Stomach (tissue), 4 donors: ENCODE results near the gene TLE2.
A peak's percentile ranks its signal among the peaks of the same experiment; 100 is the strongest.

Experiments used
- CTCF ChIP-seq, 7 experiments: fragments of 450-650 bp in 4 of 7; fragments of 200-600 bp in 3 of 7; sonication (generic) in 3 of 7; IDR thresholded peaks; one replicate each; pipeline ENCODE4 v1.5.1; 2016 to 2019; ENCODE audit warnings: antibody characterized with exemption in 7 of 7, control low read depth in 2 of 7, mild to moderate bottlenecking in 1 of 7
- POLR2AphosphoS5 ChIP-seq, 3 donors: sonication (generic); formaldehyde crosslinking; IDR thresholded peaks; one replicate each; pipeline ENCODE4 v1.6.1; 2016; ENCODE audit warnings: antibody characterized with exemption in 3 of 3

- TF ChIP-seq CTCF (IDR thresholded peaks at IDR 0.05) (no peak), POLR2AphosphoS5 (IDR thresholded peaks at IDR 0.05) (peak; percentile 9 to 59 (median 30))
These were observed 76.1 kb downstream of the TLE2 start for GRCh38 chr19:2952953-2953481.
